Endothelial cell of umbilical vein (primary cell): Measurements from ENCODE around the gene COL1A2. TPM values are rescaled to one million over a fixed set of nuclear protein-coding genes. Genes with fewer than 3 reads are reported as not detected.

Experiments
- BruUV-seq: library from RNA; stranded (reverse); fragments of 400-500 nt; replicated peaks from 2 replicates; lab custom pipeline; 2021; lab: Mats Ljungman, UMichigan
- CTCF ChIA-PET: fragments of 300-600, 350-600 bp; sonication (Branson Sonifier 250); formaldehyde crosslinking; loops from one replicate; lab custom pipeline; 2021; ENCODE audit warnings: antibody characterized with exemption, inconsistent platforms; lab: Charles Lee
- POLR2A ChIA-PET: fragments of 300-600, 350-600 bp; sonication (Branson Sonifier 250); formaldehyde crosslinking; loops from one replicate; lab custom pipeline; 2021; ENCODE audit warnings: antibody characterized with exemption, inconsistent platforms; lab: Charles Lee
- DNase-seq: peaks from one replicate; pipeline ENCODE4 v3.0.0-alpha.2; 2011; ENCODE audit warnings: low read depth, low spot score
- FAIRE-seq: peaks from 2 replicates; lab custom pipeline; 2011; peaks lifted over from hg19 to GRCh38; lab: Jason Lieb, UNC
- H2AFZ ChIP-seq: 2 replicates; pipeline ENCODE4 v1.6.0; 2012; ENCODE audit warnings: low read depth, low read length, control low read depth, inconsistent platforms
- H3K27ac ChIP-seq: 2 replicates; pipeline ENCODE4 v1.5.1; 2011; ENCODE audit warnings: low read depth, mild to moderate bottlenecking, control low read depth, low read length, moderate library complexity; ENCODE audit not compliant: insufficient read depth
- H3K27me3 ChIP-seq, 2 experiments: 2 replicates each; pipeline versions ENCODE4 v1.6.0 to v1.6.1; 2011; ENCODE audit warnings: low read length in 2 of 2, mixed read lengths in 1 of 2; ENCODE audit not compliant: control insufficient read depth in 2 of 2, insufficient read depth in 2 of 2
- H3K36me3 ChIP-seq, 2 experiments: 2 replicates in 1 of 2; 3 replicates in 1 of 2; pipeline ENCODE4 v1.5.1; 2011; ENCODE audit warnings: low read length in 2 of 2, mild to moderate bottlenecking in 1 of 2, moderate library complexity in 1 of 2; ENCODE audit not compliant: control insufficient read depth in 2 of 2, insufficient read depth in 2 of 2; ENCODE audit errors: extremely low read depth in 1 of 2
- H3K4me1 ChIP-seq: 3 replicates; pipeline ENCODE4 v1.5.1; 2011; ENCODE audit warnings: mild to moderate bottlenecking, low read length; ENCODE audit not compliant: control insufficient read depth, insufficient read depth; ENCODE audit errors: extremely low read depth
- H3K4me2 ChIP-seq: 2 replicates; pipeline ENCODE4 v1.6.1; 2011; ENCODE audit warnings: low read length, control low read depth, mixed read lengths; ENCODE audit not compliant: insufficient read depth
- H3K4me3 ChIP-seq, 3 experiments: fragments of 200-600 bp in 1 of 3; sonication (generic), shearing (Covaris generic) in 1 of 3; replicated peaks in 1 of 3; 2 replicates each; pipeline ENCODE4 v1.5.1; 2011 to 2016; ENCODE audit warnings: control low read depth in 3 of 3, low read length in 3 of 3, mild to moderate bottlenecking in 2 of 3, inconsistent platforms in 1 of 3, low read depth in 1 of 3, moderate library complexity in 1 of 3; ENCODE audit not compliant: insufficient read depth in 1 of 3
- H3K79me2 ChIP-seq: 2 replicates; pipeline ENCODE4 v1.6.0; 2012; ENCODE audit warnings: low read length, inconsistent platforms; ENCODE audit not compliant: control insufficient read depth, insufficient read depth
- H3K9ac ChIP-seq: replicated peaks from 2 replicates; pipeline ENCODE3; 2011; ENCODE audit warnings: low read length, control low read depth; ENCODE audit not compliant: insufficient read depth; ENCODE audit errors: extremely low read depth
- H3K9me1 ChIP-seq: replicated peaks from 3 replicates; pipeline ENCODE4 v1.6.0; 2011; ENCODE audit warnings: mild to moderate bottlenecking, low read length; ENCODE audit not compliant: control insufficient read depth, insufficient read depth; ENCODE audit errors: extremely low read depth
- H3K9me3 ChIP-seq: replicated peaks from 2 replicates; pipeline ENCODE4 v1.5.1; 2012; ENCODE audit warnings: low read length, inconsistent platforms; ENCODE audit not compliant: control insufficient read depth, insufficient read depth
- H4K20me1 ChIP-seq: replicated peaks from 2 replicates; pipeline ENCODE3; 2011; ENCODE audit warnings: mild to moderate bottlenecking, low read length; ENCODE audit not compliant: control insufficient read depth, insufficient read depth; ENCODE audit errors: extremely low read depth
- CTCF ChIP-seq, 2 donors: IDR thresholded peaks; 1 replicate in 1 of 2; 2 replicates in 1 of 2; pipeline ENCODE4 v1.5.1; 2011; ENCODE audit warnings: low read length in 2 of 2, mild to moderate bottlenecking in 2 of 2, moderate library complexity in 2 of 2, control low read depth in 1 of 2, inconsistent platforms in 1 of 2, low read depth in 1 of 2; ENCODE audit not compliant: insufficient read depth in 1 of 2; ENCODE audit errors: extremely low read depth in 1 of 2
- EZH2 ChIP-seq: IDR thresholded peaks from 2 replicates; pipeline ENCODE4 v1.6.1; 2012; ENCODE audit warnings: borderline replicate concordance, low read depth, mild to moderate bottlenecking, moderate library complexity, low read length, inconsistent platforms; ENCODE audit not compliant: severe bottlenecking
- FOS ChIP-seq: IDR thresholded peaks from 2 replicates; pipeline ENCODE4 v1.6.1; 2011; ENCODE audit warnings: mild to moderate bottlenecking, low read length, moderate library complexity, borderline replicate concordance; ENCODE audit not compliant: insufficient read depth
- GATA2 ChIP-seq: IDR thresholded peaks from 2 replicates; pipeline ENCODE4 v1.7.0; 2011; ENCODE audit warnings: low read depth, mild to moderate bottlenecking, moderate library complexity, mixed read lengths, low read length; ENCODE audit not compliant: insufficient read length, insufficient read depth
- JUN ChIP-seq: IDR thresholded peaks from 2 replicates; pipeline ENCODE4 v1.6.1; 2011; ENCODE audit warnings: borderline replicate concordance, low read depth; ENCODE audit not compliant: insufficient read length, insufficient read depth
- MAX ChIP-seq: IDR thresholded peaks from 2 replicates; pipeline ENCODE4 v1.6.1; 2011; ENCODE audit not compliant: insufficient read depth, insufficient read length
- MYC ChIP-seq: IDR thresholded peaks from one replicate; pipeline ENCODE4 v1.6.1; 2011; ENCODE audit warnings: mild to moderate bottlenecking, low read depth, low read length
- POLR2A ChIP-seq: IDR thresholded peaks from 2 replicates; pipeline ENCODE4 v1.6.1; 2012; ENCODE audit warnings: low read depth, mild to moderate bottlenecking, control low read depth, low read length
- POLR2AphosphoS5 ChIP-seq: IDR thresholded peaks from 2 replicates; pipeline ENCODE4 v1.6.1; 2012; ENCODE audit warnings: low read depth, mild to moderate bottlenecking, control low read depth, low read length, moderate library complexity; ENCODE audit not compliant: insufficient read depth
- dilution Hi-C: fragments of 300-500 bp; cut with MboI; formaldehyde crosslinking; loops from one replicate; pipeline ENCODE4 v1.15.0; 2019; ENCODE audit warnings: low sequenced_read_pairs; ENCODE audit not compliant: extremely low pct_ligation_motif_present
- intact Hi-C: fragments of 100-400 bp; cut with micrococcal nuclease; formaldehyde crosslinking; loops from one replicate; pipeline ENCODE4 v1.10.0; 2022
- polyA plus RNA-seq, 4 experiments: library from polyadenylated mRNA; depleted of rRNA in 3 of 4; stranded (reverse) in 3 of 4; unstranded in 1 of 4; fragments of >200 nt; gene quantifications; 2 replicates each; pipeline versions ENCODE4 v1.2.1 to v1.2.3, GENCODE V29; 2011 to 2012; ENCODE audit warnings: missing spikeins in 1 of 4
- total RNA-seq: library from RNA; stranded (reverse); gene quantifications from 2 replicates; pipeline ENCODE4 v1.2.3, GENCODE V29; 2021

COL1A2 gene
- total and polyA plus RNA-seq, 2 donors (not counting 3 experiments of a cell fraction or from before 2014, with no cell fraction given) = 28.9 to 40.8 TPM

DNA sequence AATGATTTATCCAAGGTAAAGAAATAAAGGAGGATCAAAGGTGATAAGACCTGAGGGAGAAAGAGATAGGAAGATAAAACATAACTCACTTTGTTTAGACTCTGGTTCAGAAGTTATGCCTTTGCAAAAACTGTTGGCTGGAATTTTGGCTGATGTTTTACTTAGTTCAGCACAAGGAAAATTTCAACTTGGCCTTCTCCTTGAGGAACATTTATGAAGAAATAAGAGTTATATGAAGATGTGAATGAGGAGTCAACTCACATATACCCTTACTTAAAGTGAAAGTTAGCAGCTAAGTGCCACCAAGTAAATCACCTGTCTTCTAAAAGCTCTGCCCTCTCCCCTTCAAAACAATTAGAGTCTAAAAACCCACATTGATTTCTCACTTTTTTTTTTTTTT lies 39.7 kb upstream of the COL1A2 start:
- Histone ChIP-seq H3K27me3 (no peaks in the 10 kb centered on the region), H4K20me1 (no peaks in the 10 kb centered on the region), H3K4me3 (no peak overlapping the region), H3K27ac (no peak overlapping the region), H3K9me3 (no peaks in the 10 kb centered on the region), H3K79me2 (no peaks in the 10 kb centered on the region), H3K4me2 (no peak overlapping the region), H2AFZ (no peak overlapping the region), H3K36me3 (no peaks in the 10 kb centered on the region), H3K4me1 (no peaks in the 10 kb centered on the region), H3K9ac (no peak overlapping the region), H3K9me1 (no peaks in the 10 kb centered on the region)
- dilution Hi-C loops (no loop called here), intact Hi-C loops (no loop called here)
- DNase-seq (no peak), FAIRE-seq (no peak)
- TF ChIP-seq MYC (no peak), CTCF (IDR thresholded peaks at IDR 0.05; ENCODE audit: extremely low read depth in 1 of 2, insufficient read depth in 1 of 2, low read depth in 1 of 2, low read length in 2 of 2) (no peak)
- BruUV-seq = no TSS peak
- ChIA-PET POLR2A (no interaction called here), CTCF (interaction anchor here (0.9 to 1.4 kb wide), 4 partner anchors 13 to 66 kb away, joined by 3 to 5 read pairs (median 3); no protein-coding TSS in a partner anchor)

GRCh38 chr7:94355454-94355853 lies 39.2 kb upstream of the COL1A2 start:
- TF ChIP-seq EZH2 (no peak), POLR2AphosphoS5 (no peak), POLR2A (no peak), CTCF (IDR thresholded peaks at IDR 0.05; ENCODE audit: extremely low read depth in 1 of 2, insufficient read depth in 1 of 2, low read depth in 1 of 2, low read length in 2 of 2) (no peak), MYC (no peak), JUN (no peak), GATA2 (no peak), MAX (no peak), FOS (no peak)
- no peak overlapping the region for H3K9ac ChIP-seq
- H3K27ac ChIP-seq = no peak overlapping the region
- H3K27me3 ChIP-seq = no peaks in the 10 kb centered on the region
- no peak for FAIRE-seq
- H3K9me1 ChIP-seq = no peaks in the 10 kb centered on the region
- no peaks in the 10 kb centered on the region for H3K4me1 ChIP-seq
- intact Hi-C loops = no loop called here
- H3K4me2 ChIP-seq = no peak overlapping the region
- CTCF ChIA-PET = interaction anchor here (1.4 kb wide), 1 partner anchor 13 kb away, joined by 5 read pairs; no protein-coding TSS in a partner anchor
- dilution Hi-C loops = no loop called here
- no TSS peak for BruUV-seq
- POLR2A ChIA-PET = no interaction called here
- no peak overlapping the region for H3K4me3 ChIP-seq
- no peaks in the 10 kb centered on the region for H3K36me3 ChIP-seq
- no peaks in the 10 kb centered on the region for H3K9me3 ChIP-seq
- H2AFZ ChIP-seq = no peak overlapping the region
- H4K20me1 ChIP-seq = no peaks in the 10 kb centered on the region
- no peaks in the 10 kb centered on the region for H3K79me2 ChIP-seq
- DNase-seq = no peak
